ENCODE data around the gene BCL7B. TPM values are rescaled to one million over a fixed set of nuclear protein-coding genes. Genes with fewer than 3 reads are reported as not detected.
"Not testable (repeated sequence)": the region's sequence is repeated elsewhere in the genome, so short reads cannot be mapped to it uniquely, and the experiment has no call there.

Gene BCL7B
- total RNA-seq, 4 donors from 2014 or later = 13.8 to 63.5 (median 43.7) TPM

GRCh38 chr7:73593207-73594045 lies 35.9 kb upstream of the BCL7B start:
- no peak for DNase-seq
- H3K9me3 ChIP-seq = no peaks in the 10 kb centered on the region
- no peaks in the 10 kb centered on the region for H3K27me3 ChIP-seq
- intact Hi-C loops (cut with DNase I; ENCODE audit: low total_unique reads) = no loop called here
- H3K27ac ChIP-seq = no peak overlapping the region
- no peaks in the 10 kb centered on the region for H3K4me1 ChIP-seq
- H3K36me3 ChIP-seq = no peaks in the 10 kb centered on the region
- no peak overlapping the region for H3K4me3 ChIP-seq
- TF ChIP-seq CTCF (IDR thresholded peaks at IDR 0.05) (no peak), POLR2A (IDR thresholded peaks at IDR 0.05) (no peak)

DNA sequence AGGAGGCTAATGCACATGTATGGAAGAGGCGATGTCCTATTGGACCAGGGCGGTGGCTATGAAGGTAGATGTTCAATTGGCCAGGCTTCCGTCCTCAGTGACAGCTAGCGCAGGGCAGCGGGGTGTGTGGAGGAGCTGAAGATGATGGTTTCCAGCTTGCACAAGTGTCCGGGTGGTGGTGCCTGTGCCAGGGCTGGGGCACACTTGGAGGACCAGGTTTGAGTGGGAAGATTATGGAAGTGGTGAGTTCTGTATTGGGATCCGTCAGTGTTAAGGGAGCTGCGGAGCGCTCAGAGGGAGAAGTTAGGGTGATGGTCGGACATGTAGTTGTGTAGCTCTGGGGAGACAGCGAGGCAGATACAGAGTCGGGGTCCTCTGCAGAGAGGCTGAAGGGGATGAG lies 29.4 kb upstream of the BCL7B start:
- intact Hi-C loops (cut with DNase I; ENCODE audit: low total_unique reads) = no loop called here
- DNase-seq = no peak
- Histone ChIP-seq H3K36me3 (no peaks in the 10 kb centered on the region), H3K4me1 (no peaks in the 10 kb centered on the region), H3K27ac (no peak overlapping the region), H3K9me3 (no peaks in the 10 kb centered on the region), H3K27me3 (no peaks in the 10 kb centered on the region), H3K4me3 (no peak overlapping the region)
- no peak for TF ChIP-seq POLR2A (IDR thresholded peaks at IDR 0.05)

DNA sequence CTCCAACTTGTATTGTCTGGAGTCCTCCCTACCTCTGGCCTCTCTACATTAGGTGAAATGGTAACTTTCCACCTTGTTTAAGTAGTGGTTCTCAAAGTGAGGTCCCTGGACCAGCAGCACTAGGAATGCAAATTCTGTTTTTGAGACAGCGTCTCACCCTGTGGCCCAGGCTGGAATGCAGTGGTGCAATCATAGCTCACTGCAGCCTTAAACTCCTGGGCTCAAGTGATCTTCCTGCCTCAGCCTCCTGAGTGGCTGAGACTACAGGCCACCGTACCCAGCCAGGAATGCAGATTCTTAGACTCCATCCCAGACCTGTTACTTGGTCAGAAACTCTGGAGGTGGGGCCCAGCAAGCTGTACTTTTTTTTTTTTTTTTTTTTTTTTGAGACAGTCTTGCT lies 27.7 kb upstream of the BCL7B start:
- intact Hi-C loops (cut with DNase I; ENCODE audit: low total_unique reads) = no loop called here
- Histone ChIP-seq H3K4me3 (no peak overlapping the region), H3K27ac (no peak overlapping the region), H3K27me3 (no peaks in the 10 kb centered on the region), H3K4me1 (no peaks in the 10 kb centered on the region), H3K36me3 (no peaks in the 10 kb centered on the region), H3K9me3 (no peaks in the 10 kb centered on the region)
- TF ChIP-seq CTCF (IDR thresholded peaks at IDR 0.05) = no peak
- TF ChIP-seq POLR2A (IDR thresholded peaks at IDR 0.05) = no peak
- DNase-seq = no peak

GRCh38 chr7:73582664-73583202 lies 25.2 kb upstream of the BCL7B start:
- intact Hi-C loops (cut with DNase I; ENCODE audit: low total_unique reads) = no loop called here
- Histone ChIP-seq H3K4me1 (no peaks in the 10 kb centered on the region), H3K4me3 (no peak overlapping the region), H3K36me3 (no peaks in the 10 kb centered on the region), H3K9me3 (no peaks in the 10 kb centered on the region), H3K27me3 (no peaks in the 10 kb centered on the region), H3K27ac (no peak overlapping the region)
- TF ChIP-seq POLR2A (IDR thresholded peaks at IDR 0.05) = no peak
- TF ChIP-seq CTCF (IDR thresholded peaks at IDR 0.05) = no peak
- no peak for DNase-seq

GRCh38 chr7:73581006-73581405 lies 23.5 kb upstream of the BCL7B start:
- H3K27ac ChIP-seq; H3K36me3 ChIP-seq; DNase-seq; intact Hi-C loops (cut with DNase I; ENCODE audit: low total_unique reads); H3K27me3 ChIP-seq; H3K9me3 ChIP-seq; H3K4me3 ChIP-seq; H3K4me1 ChIP-seq: not testable (repeated sequence)

- no peaks in the 10 kb centered on the region for H3K27me3 ChIP-seq
- intact Hi-C loops (cut with DNase I; ENCODE audit: low total_unique reads) = loop anchor here (10.0 kb wide), 1 partner anchor 54 kb away; the partner anchor contains the start of gene BAZ1B
- TF ChIP-seq POLR2A (IDR thresholded peaks at IDR 0.05) = peak; percentile 89 to 93
- peak in 3 of 4 experiments; percentile 14 to 17 (median 17) for TF ChIP-seq CTCF (IDR thresholded peaks at IDR 0.05)
- peaks cover 0 to 4% of the 10 kb centered on the region in 2 donors for H3K4me1 ChIP-seq
- peak within 1 kb of the TSS; percentile 74 to 96 for H3K4me3 ChIP-seq
- no peaks in the 10 kb centered on the region for H3K9me3 ChIP-seq
- H3K36me3 ChIP-seq = no peaks in the 10 kb centered on the region
- peak within 1 kb of the TSS; percentile 80 to 95 for H3K27ac ChIP-seq
- DNase-seq = peak; percentile 99
Measured at GRCh38 chr7:73578342-73579128, 21.0 kb upstream of the BCL7B start, which contains the start of gene TBL2. TBL2 (minus strand) TSS chr7:73578579; CDS start chr7:73578549, 30 bp downstream.

All from uterus (tissue), 4 donors.